ENCODE measurements around the gene ZBTB9. TPM values are rescaled to one million over a fixed set of nuclear protein-coding genes. Genes with fewer than 3 reads are reported as not detected.

The ZBTB9 gene
- total RNA-seq, 1 experiment from 2014 or later, result 15.5 TPM

DNA sequence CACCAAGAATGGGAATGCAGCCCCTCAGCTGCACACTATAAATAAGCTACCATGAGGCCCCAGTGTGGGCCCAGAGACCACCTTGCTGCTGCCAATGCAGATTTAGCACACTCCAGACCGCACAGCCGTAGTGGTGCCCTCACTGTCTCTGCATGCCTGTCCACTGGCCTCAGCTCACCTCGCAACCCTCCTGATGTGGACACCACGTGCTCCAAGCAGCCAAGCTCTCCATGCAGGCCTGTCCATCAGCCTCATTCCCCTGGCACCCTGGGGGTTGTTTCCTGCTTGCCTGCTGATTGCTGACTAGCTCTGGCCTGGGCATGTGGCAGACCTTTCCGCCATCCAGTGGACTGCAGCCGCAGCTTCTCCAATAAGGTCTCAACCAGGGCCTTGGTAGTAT lies 36.2 kb downstream of the ZBTB9 start:
- Histone ChIP-seq H3K4me3 (ENCODE audit: insufficient read depth, low read depth, low read length) (no peak overlapping the region), H3K27me3 (ENCODE audit: control insufficient read depth, insufficient read depth, low read length) (no peaks in the 10 kb centered on the region; the same call in 1 of the 2 replicates), H3K36me3 (replicated peaks; ENCODE audit: control insufficient read depth, insufficient read depth, low read length) (no peaks in the 10 kb centered on the region)
- peak; percentile 36 for DNase-seq

DNA sequence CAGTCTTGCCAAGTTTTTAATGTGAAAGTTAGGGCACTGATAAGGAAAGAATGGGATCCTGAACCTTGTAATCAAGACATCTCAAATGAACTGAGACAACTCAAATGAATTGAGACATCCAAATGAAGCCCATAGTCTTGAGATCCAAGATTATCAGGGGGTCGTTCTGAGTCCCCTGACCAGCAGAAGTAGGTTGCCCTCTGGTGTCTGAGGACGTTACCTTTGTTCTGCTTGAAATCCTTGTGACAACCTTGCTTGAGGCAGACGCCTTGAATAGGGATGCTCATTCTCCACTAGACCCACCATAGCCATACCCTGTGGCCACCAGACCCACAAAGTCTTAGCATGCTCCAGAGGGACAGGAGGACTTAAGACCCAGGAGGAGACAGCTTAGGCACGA lies 37.7 kb downstream of the ZBTB9 start:
- H3K27me3 ChIP-seq (ENCODE audit: control insufficient read depth, insufficient read depth, low read length), result no peaks in the 10 kb centered on the region; the same call in 1 of the 2 replicates
- DNase-seq, result peak; percentile 64

DNA sequence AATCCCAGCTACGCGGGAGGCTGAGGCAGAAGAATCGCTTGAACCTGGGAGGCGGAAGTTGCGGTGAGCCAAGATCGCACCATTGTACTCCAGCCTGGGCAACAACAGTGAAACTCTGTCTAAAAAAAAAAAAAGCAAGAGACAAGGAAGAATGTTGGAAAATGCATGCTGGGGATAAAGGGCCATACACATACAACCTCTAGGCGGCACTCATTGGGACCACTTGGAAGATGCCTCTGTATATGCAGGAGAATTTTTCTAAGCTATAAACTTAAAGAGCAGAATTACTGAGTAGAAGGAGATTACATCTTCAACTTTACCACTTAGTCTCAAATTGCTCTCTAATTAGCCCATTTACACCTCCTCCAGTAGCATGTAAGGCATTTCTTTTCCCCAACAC lies 42.8 kb downstream of the ZBTB9 start:
- H3K36me3 ChIP-seq (replicated peaks; ENCODE audit: control insufficient read depth, insufficient read depth, low read length), result no peaks in the 10 kb centered on the region
- H3K4me3 ChIP-seq (ENCODE audit: insufficient read depth, low read depth, low read length), result no peak overlapping the region
- H3K27me3 ChIP-seq (ENCODE audit: control insufficient read depth, insufficient read depth, low read length), result no peaks in the 10 kb centered on the region
- no peak for DNase-seq

More for the DNA sequence above, 37.7 kb downstream of the ZBTB9 start:
- H3K4me3 ChIP-seq (ENCODE audit: insufficient read depth, low read depth, low read length), result no peak overlapping the region
- H3K36me3 ChIP-seq (replicated peaks; ENCODE audit: control insufficient read depth, insufficient read depth, low read length), result no peaks in the 10 kb centered on the region

DNA sequence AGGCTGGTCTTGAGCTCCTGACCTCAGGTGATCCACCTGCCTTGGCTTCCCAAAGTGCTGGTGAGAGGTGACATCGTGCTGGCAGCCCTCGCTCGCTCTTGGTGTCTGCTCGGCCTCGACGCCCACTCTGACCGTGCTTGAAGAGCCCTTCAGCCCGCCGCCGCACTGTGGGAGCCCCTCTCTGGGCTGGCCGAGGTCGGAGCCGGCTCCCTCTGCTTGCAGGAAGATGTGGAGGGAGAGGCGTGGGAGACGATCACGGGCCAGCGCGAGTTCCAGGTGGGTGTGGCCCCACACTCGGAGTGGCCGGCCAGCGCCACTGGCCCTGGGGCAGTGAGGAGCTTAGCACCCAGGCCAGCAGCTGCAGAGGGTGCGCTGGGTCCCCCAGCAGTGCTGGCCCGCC lies 48.1 kb downstream of the ZBTB9 start:
- DNase-seq, result no peak

DNA sequence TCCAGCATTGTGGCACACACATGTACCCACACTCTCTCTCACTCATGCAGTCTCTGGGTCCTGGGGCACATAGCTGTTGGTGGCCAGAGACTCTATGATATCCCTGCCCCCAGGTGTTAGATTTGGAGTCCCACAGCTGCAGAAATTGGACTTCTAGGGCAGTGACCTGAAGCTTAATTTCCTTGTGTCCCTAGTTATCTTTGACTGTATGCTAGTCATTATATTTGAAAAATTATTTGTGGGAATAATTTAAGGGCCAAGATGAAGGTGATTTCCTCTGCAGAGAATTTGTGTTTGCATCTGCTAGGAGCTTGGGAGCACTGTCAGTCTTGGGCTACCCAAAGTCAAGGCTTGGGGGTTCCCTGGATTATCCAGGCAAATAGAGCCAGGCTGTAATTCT lies 50.1 kb downstream of the ZBTB9 start:
- H3K27me3 ChIP-seq (ENCODE audit: control insufficient read depth, insufficient read depth, low read length), result no peaks in the 10 kb centered on the region
- DNase-seq, result no peak
- H3K4me3 ChIP-seq (ENCODE audit: insufficient read depth, low read depth, low read length), result no peak overlapping the region
- no peaks in the 10 kb centered on the region for H3K36me3 ChIP-seq (replicated peaks; ENCODE audit: control insufficient read depth, insufficient read depth, low read length)

More for the DNA sequence above, 48.1 kb downstream of the ZBTB9 start:
- Histone ChIP-seq H3K4me3 (ENCODE audit: insufficient read depth, low read depth, low read length) (no peak overlapping the region), H3K36me3 (replicated peaks; ENCODE audit: control insufficient read depth, insufficient read depth, low read length) (no peaks in the 10 kb centered on the region), H3K27me3 (ENCODE audit: control insufficient read depth, insufficient read depth, low read length) (no peaks in the 10 kb centered on the region)

DNA sequence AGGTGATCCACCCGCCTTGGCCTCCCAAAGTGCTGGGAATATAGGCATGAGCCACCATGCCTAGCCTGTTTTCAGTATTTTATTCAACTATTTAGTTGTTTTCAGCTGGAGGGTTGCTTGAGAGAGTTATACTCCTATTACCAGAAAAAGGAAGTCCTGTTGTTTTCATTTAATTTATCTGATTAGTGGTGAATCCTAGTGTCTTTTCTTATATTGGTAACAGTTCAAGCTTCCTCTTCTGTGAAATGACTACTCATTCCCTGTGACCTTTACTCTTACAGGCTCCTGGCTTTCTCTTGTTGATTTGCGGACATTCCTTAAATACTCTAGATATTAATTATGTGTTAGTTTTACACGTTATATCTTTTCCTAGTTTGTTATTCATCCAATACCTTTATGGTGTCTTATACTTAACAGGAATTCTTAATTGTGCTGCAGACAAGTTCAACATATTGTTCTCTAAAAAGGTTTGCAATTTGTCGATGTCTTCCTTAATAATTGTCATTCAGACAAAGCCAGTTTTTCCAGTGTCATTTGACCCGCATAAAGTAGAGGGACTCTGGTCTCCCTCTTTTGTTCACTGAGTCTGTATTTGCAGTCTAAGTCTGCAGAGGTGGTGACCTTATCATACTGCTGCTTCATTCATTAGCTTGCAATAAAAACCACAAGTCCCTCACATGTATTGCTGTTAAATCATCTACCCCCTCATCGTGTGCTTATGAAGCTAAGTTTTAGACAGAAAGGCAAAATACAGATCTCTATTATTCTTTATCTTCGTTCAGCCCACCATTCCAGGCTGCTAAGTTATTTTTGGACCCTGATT lies 51.4 kb downstream of the ZBTB9 start:
- no peaks in the 10 kb centered on the region for H3K36me3 ChIP-seq (replicated peaks; ENCODE audit: control insufficient read depth, insufficient read depth, low read length)
- DNase-seq, result no peak
- no peaks in the 10 kb centered on the region for H3K27me3 ChIP-seq (ENCODE audit: control insufficient read depth, insufficient read depth, low read length)
- H3K4me3 ChIP-seq (ENCODE audit: insufficient read depth, low read depth, low read length), result no peak overlapping the region

Other genes starting within 250 kb of the ZBTB9 start
- gene HSD17B8, start 249.9 kb upstream of the ZBTB9 start, total RNA-seq (2014; rRNA removed; shearing (Covaris generic)), result 14.7 and 16.0 TPM in 2 replicates
- gene RING1, start 246.1 kb upstream of the ZBTB9 start, total RNA-seq (2014; rRNA removed; shearing (Covaris generic)), result 18.5 and 19.7 TPM in 2 replicates
- 54.1 and 57.8 TPM in 2 replicates for gene VPS52, start 182.7 kb upstream of the ZBTB9 start, total RNA-seq (2014; rRNA removed; shearing (Covaris generic))
- 3,561 and 4,135 TPM in 2 replicates for gene RPS18, start 182.5 kb upstream of the ZBTB9 start, total RNA-seq (2014; rRNA removed; shearing (Covaris generic))
- gene B3GALT4, start 177.5 kb upstream of the ZBTB9 start, total RNA-seq (2014; rRNA removed; shearing (Covaris generic)), result 5.6 and 8.3 TPM in 2 replicates
- 72.0 and 96.6 TPM in 2 replicates for gene WDR46, start 165.3 kb upstream of the ZBTB9 start, total RNA-seq (2014; rRNA removed; shearing (Covaris generic))
- gene PFDN6, start 165.0 kb upstream of the ZBTB9 start, total RNA-seq (2014; rRNA removed; shearing (Covaris generic)), result 87.9 and 90.2 TPM in 2 replicates
- 43.4 and 53.3 TPM in 2 replicates for gene RGL2, start 155.6 kb upstream of the ZBTB9 start, total RNA-seq (2014; rRNA removed; shearing (Covaris generic))
- 27.9 and 30.6 TPM in 2 replicates for gene TAPBP, start 140.5 kb upstream of the ZBTB9 start, total RNA-seq (2014; rRNA removed; shearing (Covaris generic))
- gene ZBTB22, start 136.8 kb upstream of the ZBTB9 start, total RNA-seq (2014; rRNA removed; shearing (Covaris generic)), result 11.6 and 14.9 TPM in 2 replicates
- 79.8 and 91.2 TPM in 2 replicates for gene DAXX, start 131.6 kb upstream of the ZBTB9 start, total RNA-seq (2014; rRNA removed; shearing (Covaris generic))
- gene KIFC1, start 62.8 kb upstream of the ZBTB9 start, total RNA-seq (2014; rRNA removed; shearing (Covaris generic)), result 101 and 113 TPM in 2 replicates
- gene PHF1, start 43.6 kb upstream of the ZBTB9 start, total RNA-seq (2014; rRNA removed; shearing (Covaris generic)), result 38.3 and 41.9 TPM in 2 replicates
- gene CUTA, start 36.5 kb upstream of the ZBTB9 start, total RNA-seq (2014; rRNA removed; shearing (Covaris generic)), result 168 and 188 TPM in 2 replicates
- gene SYNGAP1, start 34.5 kb upstream of the ZBTB9 start, total RNA-seq (2014; rRNA removed; shearing (Covaris generic)), result 8.3 and 13.4 TPM in 2 replicates
- 45.9 and 50.5 TPM in 2 replicates for gene BAK1, start 125.7 kb downstream of the ZBTB9 start, total RNA-seq (2014; rRNA removed; shearing (Covaris generic))
- 23.4 and 26.0 TPM in 2 replicates for gene ITPR3, start 166.7 kb downstream of the ZBTB9 start, total RNA-seq (2014; rRNA removed; shearing (Covaris generic))